Skeletal muscle tissue (tissue), 4 donors: Measurements from ENCODE around the gene DZIP1L. TPM values are rescaled to one million over a fixed set of nuclear protein-coding genes. Genes with fewer than 3 reads are reported as not detected.
"Not testable (repeated sequence)": the region's sequence is repeated elsewhere in the genome, so short reads cannot be mapped to it uniquely, and the experiment has no call there.

ENCODE experiments used
- H3K27ac ChIP-seq: one replicate; pipeline ENCODE4 v1.7.0; 2013; ENCODE audit warnings: mild to moderate bottlenecking, low read depth, low read length, inconsistent platforms
- H3K27me3 ChIP-seq, 3 donors: one replicate each; pipeline ENCODE4 v1.7.0; 2013; ENCODE audit warnings: low read length in 3 of 3; ENCODE audit not compliant: control insufficient read depth in 3 of 3, insufficient read depth in 3 of 3
- H3K36me3 ChIP-seq, 3 donors: one replicate each; pipeline ENCODE4 v1.7.0; 2013; ENCODE audit warnings: low read length in 3 of 3; ENCODE audit not compliant: control insufficient read depth in 3 of 3, insufficient read depth in 3 of 3
- H3K4me1 ChIP-seq, 3 donors: one replicate each; pipeline ENCODE4 v1.7.0; 2013; ENCODE audit warnings: low read length in 3 of 3, mild to moderate bottlenecking in 3 of 3; ENCODE audit not compliant: control insufficient read depth in 3 of 3, insufficient read depth in 3 of 3
- H3K4me3 ChIP-seq, 3 donors: one replicate each; pipeline ENCODE4 v1.7.0; 2013; ENCODE audit warnings: low read length in 3 of 3
- H3K9ac ChIP-seq, 3 donors: one replicate each; pipeline ENCODE4 v1.7.0; 2013; ENCODE audit warnings: low read length in 3 of 3, mild to moderate bottlenecking in 3 of 3, moderate library complexity in 2 of 3, low read depth in 1 of 3
- H3K9me3 ChIP-seq, 3 donors: one replicate each; pipeline ENCODE4 v1.7.0; 2013; ENCODE audit warnings: low read length in 3 of 3; ENCODE audit not compliant: control insufficient read depth in 3 of 3
- total RNA-seq: library from RNA; depleted of rRNA; stranded (reverse); fragments of >200 nt; gene quantifications from one replicate; pipeline ENCODE4 v1.2.3, GENCODE V29; 2014
- donor health status: Osteomylitis.

Gene DZIP1L
- total RNA-seq, 1 donor from 2014 or later = 13.6 TPM

- Histone ChIP-seq H3K9me3 (no peaks in the 10 kb centered on the region), H3K27me3 (no peaks in the 10 kb centered on the region), H3K4me1 (peaks cover 6 to 14% (median 9%) of the 10 kb centered on the region in 3 donors), H3K9ac (peak overlapping the region; percentile 71 to 82 (median 74)), H3K4me3 (peak overlapping the region; percentile 77 to 86 (median 78)), H3K27ac (peak overlapping the region; percentile 78), H3K36me3 (peaks cover 0 to 3% (median 0%) of the 10 kb centered on the region in 3 donors)
These were observed 933 bp downstream of the DZIP1L start for GRCh38 chr3:138114431-138114918.

GRCh38 chr3:138113326-138113725 lies 2.1 kb downstream of the DZIP1L start:
- H3K9ac ChIP-seq = peak overlapping the region in 1 of 3 donors; percentile 8

GRCh38 chr3:138112362-138112761 lies 3.0 kb downstream of the DZIP1L start:
- peaks cover 6 to 14% (median 9%) of the 10 kb centered on the region in 3 donors for H3K4me1 ChIP-seq
- no peak overlapping the region for H3K9ac ChIP-seq
- H3K27me3 ChIP-seq = no peaks in the 10 kb centered on the region
- no peak overlapping the region for H3K27ac ChIP-seq
- H3K9me3 ChIP-seq = no peaks in the 10 kb centered on the region
- H3K36me3 ChIP-seq = peaks cover 0 to 3% (median 0%) of the 10 kb centered on the region in 3 donors
- no peak overlapping the region for H3K4me3 ChIP-seq

More at GRCh38 chr3:138113326-138113725, 2.1 kb downstream of the DZIP1L start:
- Histone ChIP-seq H3K4me3 (no peak overlapping the region), H3K9me3 (no peaks in the 10 kb centered on the region), H3K36me3 (peaks cover 0 to 3% (median 0%) of the 10 kb centered on the region in 3 donors), H3K27ac (no peak overlapping the region), H3K4me1 (peaks cover 6 to 14% (median 9%) of the 10 kb centered on the region in 3 donors), H3K27me3 (no peaks in the 10 kb centered on the region)

GRCh38 chr3:138105598-138105997 lies 9.8 kb downstream of the DZIP1L start:
- Histone ChIP-seq H3K9ac (no peak overlapping the region), H3K27me3 (no peaks in the 10 kb centered on the region), H3K9me3 (no peaks in the 10 kb centered on the region), H3K27ac (no peak overlapping the region), H3K4me3 (no peak overlapping the region), H3K4me1 (no peaks in the 10 kb centered on the region), H3K36me3 (peaks cover 2 to 12% (median 2%) of the 10 kb centered on the region in 3 donors)

- no peak overlapping the region for H3K27ac ChIP-seq
- H3K4me1 ChIP-seq = no peaks in the 10 kb centered on the region
- no peak overlapping the region for H3K9ac ChIP-seq
- H3K27me3 ChIP-seq = no peaks in the 10 kb centered on the region
- no peak overlapping the region for H3K4me3 ChIP-seq
- H3K36me3 ChIP-seq = peaks cover 2 to 12% (median 2%) of the 10 kb centered on the region in 3 donors
- no peaks in the 10 kb centered on the region for H3K9me3 ChIP-seq
These were observed 11.9 kb downstream of the DZIP1L start for GRCh38 chr3:138103466-138103865.

- not testable (repeated sequence) for H3K27ac ChIP-seq, H3K9ac ChIP-seq, H3K27me3 ChIP-seq, H3K9me3 ChIP-seq, H3K4me1 ChIP-seq, H3K4me3 ChIP-seq
- peaks cover 2 to 14% (median 2%) of the 10 kb centered on the region in 3 donors for H3K36me3 ChIP-seq
These were observed 14.0 kb downstream of the DZIP1L start for GRCh38 chr3:138101351-138101940.

- no peaks in the 10 kb centered on the region for H3K27me3 ChIP-seq
- no peak overlapping the region for H3K4me3 ChIP-seq
- no peak overlapping the region for H3K9ac ChIP-seq
- peaks cover 2 to 17% (median 10%) of the 10 kb centered on the region in 3 donors for H3K36me3 ChIP-seq
- H3K4me1 ChIP-seq = no peaks in the 10 kb centered on the region
- no peak overlapping the region for H3K27ac ChIP-seq
- H3K9me3 ChIP-seq = no peaks in the 10 kb centered on the region
These were observed 16.0 kb downstream of the DZIP1L start for GRCh38 chr3:138099417-138099816.

GRCh38 chr3:138097192-138098172 lies 17.9 kb downstream of the DZIP1L start:
- Histone ChIP-seq H3K9ac (no peak overlapping the region), H3K36me3 (peaks cover 0 to 14% (median 12%) of the 10 kb centered on the region in 3 donors), H3K27ac (no peak overlapping the region), H3K4me1 (no peaks in the 10 kb centered on the region), H3K27me3 (no peaks in the 10 kb centered on the region), H3K9me3 (no peaks in the 10 kb centered on the region), H3K4me3 (no peak overlapping the region)

- Histone ChIP-seq H3K27me3 (no peaks in the 10 kb centered on the region), H3K4me1 (no peaks in the 10 kb centered on the region), H3K27ac (no peak overlapping the region), H3K36me3 (peaks cover 0 to 14% (median 12%) of the 10 kb centered on the region in 3 donors), H3K4me3 (no peak overlapping the region), H3K9ac (no peak overlapping the region), H3K9me3 (no peaks in the 10 kb centered on the region)
These were observed 21.7 kb downstream of the DZIP1L start for GRCh38 chr3:138093721-138094120.

- Histone ChIP-seq H3K4me3 (no peak overlapping the region), H3K9me3 (no peaks in the 10 kb centered on the region), H3K27me3 (no peaks in the 10 kb centered on the region), H3K36me3 (peaks cover 2 to 20% (median 20%) of the 10 kb centered on the region in 3 donors), H3K27ac (no peak overlapping the region), H3K4me1 (no peaks in the 10 kb centered on the region), H3K9ac (no peak overlapping the region)
These were observed 23.4 kb downstream of the DZIP1L start for GRCh38 chr3:138092023-138092422.
